KOPT-K1 (cell line): ENCODE data around the gene FGF14.

Experiments
- H3K27ac ChIP-seq: fragments of 200-600 bp; sonication (generic); 2 replicates; pipeline ENCODE4 v1.5.1; 2016; ENCODE audit warnings: antibody characterized with exemption, mild to moderate bottlenecking, low read depth, low read length; ENCODE audit not compliant: poor library complexity, severe bottlenecking
- H3K36me3 ChIP-seq: fragments of 200-600 bp; sonication (generic); 2 replicates; pipeline ENCODE4 v1.5.1; 2017; ENCODE audit warnings: antibody characterized with exemption, mild to moderate bottlenecking, low read length, moderate library complexity; ENCODE audit not compliant: insufficient read depth
- H3K9me3 ChIP-seq: fragments of 200-600 bp; sonication (generic); 2 replicates; pipeline ENCODE4 v1.5.1; 2017; ENCODE audit warnings: antibody characterized with exemption, low read length, mild to moderate bottlenecking; ENCODE audit not compliant: insufficient read depth, poor library complexity, severe bottlenecking

FGF14 gene

DNA sequence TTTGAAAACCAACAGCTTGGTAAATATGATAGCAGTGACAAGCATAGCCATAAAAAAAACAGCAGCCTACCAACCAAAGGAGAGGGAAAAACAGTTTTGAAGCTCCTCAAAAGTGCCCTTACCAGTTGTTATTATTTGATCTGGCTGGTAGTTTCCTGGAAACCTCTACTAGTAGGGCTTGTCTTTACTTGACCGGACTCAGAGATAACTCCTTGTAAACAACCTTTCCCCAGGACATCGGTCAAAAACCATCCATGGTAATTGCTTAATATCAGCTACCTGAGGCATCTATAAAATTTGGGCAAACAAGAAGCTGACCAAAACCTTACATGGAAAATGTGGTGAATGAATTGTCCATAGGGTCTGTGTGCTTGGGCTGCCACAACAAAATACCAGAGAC, 210.9 kb downstream of the FGF14 start:
- Histone ChIP-seq H3K36me3 (no peaks in the 10 kb centered on the region), H3K9me3 (no peaks in the 10 kb centered on the region), H3K27ac (no peak overlapping the region)

DNA sequence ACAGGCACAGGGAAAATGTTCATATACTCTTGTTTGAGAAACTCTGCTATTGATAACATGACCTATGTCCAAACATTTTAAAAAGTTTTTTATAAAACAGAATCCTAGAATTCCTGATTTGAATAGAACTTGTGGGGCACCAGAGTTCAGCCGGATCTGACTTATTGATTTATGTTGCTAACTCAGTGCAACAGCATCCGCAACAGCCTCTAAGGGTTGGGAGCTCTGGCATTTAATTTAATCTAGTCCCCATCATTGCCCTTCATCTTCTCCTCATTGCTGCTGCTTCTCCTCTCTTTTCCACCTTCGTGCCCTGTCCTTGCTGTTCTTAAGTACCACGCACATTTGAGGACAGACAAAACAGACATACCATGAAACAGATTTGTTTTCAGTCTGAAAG, 214.5 kb downstream of the FGF14 start:
- no peaks in the 10 kb centered on the region for H3K9me3 ChIP-seq

GRCh38 chr13:102185375-102185984, 216.4 kb downstream of the FGF14 start:
- Histone ChIP-seq H3K9me3 (no peaks in the 10 kb centered on the region), H3K27ac (no peak overlapping the region), H3K36me3 (no peaks in the 10 kb centered on the region)

More for the DNA sequence above, 214.5 kb downstream of the FGF14 start:
- Histone ChIP-seq H3K36me3 (no peaks in the 10 kb centered on the region), H3K27ac (no peak overlapping the region)

DNA sequence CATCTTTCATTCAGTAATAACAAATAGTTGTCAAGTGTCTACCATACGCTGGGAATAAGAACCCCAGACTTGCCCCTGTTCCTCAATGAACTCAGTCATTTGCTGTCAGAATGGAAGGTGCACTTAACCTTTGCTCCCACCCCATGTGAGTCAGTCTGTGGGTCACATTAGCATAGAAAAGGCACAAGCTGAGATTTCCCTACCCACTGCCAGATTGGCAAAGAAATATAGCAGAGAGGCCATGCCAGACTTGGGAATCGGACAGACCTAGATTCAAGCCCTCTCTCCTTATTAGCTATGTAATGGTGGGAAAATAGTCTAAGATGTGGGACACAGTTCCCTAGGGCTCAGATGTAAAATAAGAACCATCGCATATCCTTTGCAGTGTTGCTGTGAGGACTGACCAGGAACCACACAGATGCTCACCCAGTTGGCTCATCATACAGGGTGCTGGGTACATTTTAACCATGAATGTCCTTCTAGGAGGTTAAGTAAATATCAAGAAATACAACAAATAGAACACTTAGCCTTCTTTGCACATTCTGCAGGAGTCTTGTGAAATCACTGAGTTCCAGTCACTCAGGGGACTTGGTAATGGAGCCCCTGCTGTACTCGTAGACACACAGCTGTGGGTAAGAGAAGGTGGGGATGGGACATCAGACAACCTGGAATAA, 218.2 kb downstream of the FGF14 start:
- no peak overlapping the region for H3K27ac ChIP-seq
- H3K36me3 ChIP-seq, result no peaks in the 10 kb centered on the region
- no peaks in the 10 kb centered on the region for H3K9me3 ChIP-seq

- Histone ChIP-seq H3K9me3 (no peaks in the 10 kb centered on the region), H3K27ac (no peak overlapping the region), H3K36me3 (no peaks in the 10 kb centered on the region)
Measured at GRCh38 chr13:102182170-102182569, 219.7 kb downstream of the FGF14 start.

DNA sequence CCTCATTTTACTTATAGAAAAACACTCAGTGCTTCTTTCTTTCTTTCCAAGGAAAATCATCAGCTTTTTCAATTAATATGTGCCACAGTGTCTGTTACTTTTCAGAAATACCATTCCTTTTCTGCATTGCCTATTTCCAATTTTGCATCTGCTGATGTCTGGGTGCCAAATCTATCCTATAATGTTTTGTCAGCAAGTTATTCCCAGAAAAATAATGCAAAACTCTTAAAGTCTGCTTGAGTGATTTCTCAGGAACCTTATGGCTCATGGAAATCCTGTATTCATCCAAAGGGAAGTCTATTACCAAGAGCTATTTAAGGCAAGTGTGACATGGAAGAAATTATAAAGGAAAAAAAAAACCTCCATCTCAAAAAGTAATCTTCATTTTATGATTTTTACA, 224.4 kb downstream of the FGF14 start:
- Histone ChIP-seq H3K36me3 (no peaks in the 10 kb centered on the region), H3K9me3 (no peaks in the 10 kb centered on the region), H3K27ac (no peak overlapping the region)

DNA sequence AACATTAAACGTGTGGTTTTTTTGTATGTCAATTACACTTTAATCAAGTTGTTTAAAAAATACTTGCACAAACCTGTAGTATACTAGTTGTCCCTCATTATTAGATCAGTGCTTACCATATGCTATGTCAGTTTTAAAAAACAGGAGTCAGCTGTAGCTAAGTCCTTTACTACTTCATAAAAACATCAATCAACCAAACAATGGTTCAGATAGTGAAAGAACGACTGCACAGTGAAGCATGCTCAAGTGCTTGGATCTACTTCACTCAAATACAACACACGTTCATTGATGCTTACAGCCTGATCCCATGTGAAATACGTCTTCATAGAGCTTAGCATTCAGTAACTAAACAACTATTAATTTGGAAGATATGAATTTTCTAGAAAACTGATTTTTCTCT, 225.0 kb downstream of the FGF14 start:
- no peaks in the 10 kb centered on the region for H3K36me3 ChIP-seq
- no peak overlapping the region for H3K27ac ChIP-seq
- H3K9me3 ChIP-seq, result no peaks in the 10 kb centered on the region

GRCh38 chr13:102172406-102172805, 229.4 kb downstream of the FGF14 start:
- Histone ChIP-seq H3K36me3 (no peaks in the 10 kb centered on the region), H3K27ac (no peak overlapping the region), H3K9me3 (no peaks in the 10 kb centered on the region)

GRCh38 chr13:102170305-102170704, 231.5 kb downstream of the FGF14 start:
- H3K9me3 ChIP-seq, result no peaks in the 10 kb centered on the region
- H3K36me3 ChIP-seq, result no peaks in the 10 kb centered on the region
- H3K27ac ChIP-seq, result no peak overlapping the region

DNA sequence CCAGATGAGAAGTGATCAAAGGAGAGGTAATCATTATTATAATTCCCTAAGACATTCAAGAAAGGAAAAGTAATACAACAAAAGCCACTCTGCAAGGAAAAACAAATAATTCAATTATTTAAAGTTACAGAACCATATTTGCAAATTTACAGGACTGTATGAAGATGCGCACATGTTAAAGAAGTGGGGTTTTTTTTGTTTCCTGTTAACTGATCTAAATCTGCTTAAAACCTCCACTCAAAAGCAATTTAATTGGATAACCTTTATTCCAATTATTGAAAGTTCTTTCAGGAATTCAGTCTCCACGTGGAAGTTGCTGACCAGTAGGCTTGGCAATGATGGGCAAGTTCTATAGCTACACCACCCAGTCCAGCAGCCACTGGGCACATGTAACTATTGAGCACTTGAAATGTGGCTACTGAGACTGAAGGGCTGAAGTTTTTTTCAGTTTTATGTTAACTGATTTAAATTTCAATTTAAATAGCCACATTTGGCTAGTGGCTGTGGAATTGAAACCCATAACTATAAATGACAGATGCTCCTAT, 232.3 kb downstream of the FGF14 start:
- Histone ChIP-seq H3K27ac (no peak overlapping the region), H3K9me3 (no peaks in the 10 kb centered on the region), H3K36me3 (no peaks in the 10 kb centered on the region)

DNA sequence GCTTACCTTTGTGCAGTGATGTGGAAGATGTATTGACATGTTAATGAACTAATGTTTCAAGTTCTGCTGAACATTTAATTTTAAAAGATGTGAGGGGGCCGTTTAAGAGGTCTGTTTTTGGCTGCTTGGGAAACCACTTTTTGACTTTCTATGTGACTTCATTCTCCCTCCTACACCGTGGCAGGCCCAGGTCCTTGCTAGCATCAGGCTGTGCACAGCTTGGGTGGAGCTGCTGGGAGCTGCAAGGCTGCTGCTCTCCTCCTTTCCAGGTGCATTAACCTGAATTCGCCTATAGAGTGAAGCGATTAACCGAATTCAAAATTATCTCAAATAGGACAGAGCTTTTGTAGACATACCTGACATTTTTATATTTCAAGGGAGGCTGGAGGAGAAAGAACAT, 249.1 kb downstream of the FGF14 start:
- H3K36me3 ChIP-seq, result no peaks in the 10 kb centered on the region
- H3K27ac ChIP-seq, result no peak overlapping the region
- no peaks in the 10 kb centered on the region for H3K9me3 ChIP-seq

GRCh38 chr13:102147353-102147752, 254.5 kb downstream of the FGF14 start:
- Histone ChIP-seq H3K27ac (no peak overlapping the region), H3K9me3 (no peaks in the 10 kb centered on the region), H3K36me3 (no peaks in the 10 kb centered on the region)

- Histone ChIP-seq H3K27ac (no peak overlapping the region), H3K36me3 (no peaks in the 10 kb centered on the region), H3K9me3 (no peaks in the 10 kb centered on the region)
Measured at GRCh38 chr13:102145750-102146149, 256.1 kb downstream of the FGF14 start.

DNA sequence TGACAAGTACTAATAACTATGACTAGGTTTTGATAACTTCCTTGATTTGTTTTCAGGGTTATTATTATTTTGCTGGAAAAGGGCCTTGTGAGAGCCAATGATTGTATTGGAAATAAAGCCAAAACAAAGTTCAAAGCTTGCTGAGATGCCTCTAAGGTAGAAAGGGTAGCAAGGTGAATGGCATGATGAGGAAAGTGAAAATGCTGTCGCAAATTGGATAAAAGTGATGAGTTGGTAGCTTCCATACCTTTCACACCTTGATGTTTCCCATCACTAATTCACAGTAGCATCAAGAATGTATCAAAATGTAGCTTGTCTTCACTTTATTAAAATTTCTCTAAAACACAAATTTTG, 259.4 kb downstream of the FGF14 start:
- H3K27ac ChIP-seq, result no peak overlapping the region
- H3K36me3 ChIP-seq, result no peaks in the 10 kb centered on the region

DNA sequence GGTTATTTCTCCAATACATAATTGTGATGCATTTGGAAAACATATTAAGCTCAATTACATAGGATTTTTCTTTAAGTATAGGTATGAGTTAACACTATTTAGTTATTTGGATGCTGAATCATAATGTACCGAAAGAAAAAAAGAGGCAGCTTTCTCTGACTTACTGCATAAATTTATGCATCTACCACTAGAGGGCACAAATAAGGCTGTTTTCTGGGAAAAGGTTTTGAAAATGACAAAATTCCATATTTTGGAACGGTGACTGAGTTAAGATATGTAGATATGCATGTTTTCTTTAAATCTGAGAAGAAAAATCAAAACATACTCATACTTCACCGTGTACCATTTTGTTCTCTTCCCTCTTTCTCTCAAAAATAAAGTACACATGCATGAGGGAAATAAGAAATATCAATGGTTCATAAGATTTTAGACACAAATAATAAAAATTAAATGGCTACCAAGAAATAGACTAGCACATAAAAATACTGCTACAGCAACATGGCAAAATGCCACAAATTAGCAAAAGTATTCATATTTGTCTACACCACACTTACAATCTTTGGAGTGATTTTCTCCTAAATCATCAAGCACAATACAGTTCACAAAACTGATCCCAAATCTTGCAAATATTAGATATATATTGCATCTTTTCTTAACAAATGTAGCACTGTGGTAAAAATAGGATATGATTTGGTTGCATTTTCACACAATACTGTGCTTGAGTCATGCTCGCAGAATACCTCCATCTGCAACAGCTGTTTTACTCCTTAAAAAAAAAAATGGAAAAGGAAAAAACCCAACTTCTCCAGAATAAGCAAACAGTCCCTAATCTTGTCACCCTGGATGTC, 260.0 kb downstream of the FGF14 start:
- Histone ChIP-seq H3K9me3 (no peaks in the 10 kb centered on the region), H3K27ac (no peak overlapping the region), H3K36me3 (no peaks in the 10 kb centered on the region)

More for the DNA sequence above, 259.4 kb downstream of the FGF14 start:
- H3K9me3 ChIP-seq, result no peaks in the 10 kb centered on the region
